ENCODE data around the gene SBF1.
A peak's percentile ranks its signal among the peaks of the same experiment; 100 is the strongest.

SBF1 gene

DNA sequence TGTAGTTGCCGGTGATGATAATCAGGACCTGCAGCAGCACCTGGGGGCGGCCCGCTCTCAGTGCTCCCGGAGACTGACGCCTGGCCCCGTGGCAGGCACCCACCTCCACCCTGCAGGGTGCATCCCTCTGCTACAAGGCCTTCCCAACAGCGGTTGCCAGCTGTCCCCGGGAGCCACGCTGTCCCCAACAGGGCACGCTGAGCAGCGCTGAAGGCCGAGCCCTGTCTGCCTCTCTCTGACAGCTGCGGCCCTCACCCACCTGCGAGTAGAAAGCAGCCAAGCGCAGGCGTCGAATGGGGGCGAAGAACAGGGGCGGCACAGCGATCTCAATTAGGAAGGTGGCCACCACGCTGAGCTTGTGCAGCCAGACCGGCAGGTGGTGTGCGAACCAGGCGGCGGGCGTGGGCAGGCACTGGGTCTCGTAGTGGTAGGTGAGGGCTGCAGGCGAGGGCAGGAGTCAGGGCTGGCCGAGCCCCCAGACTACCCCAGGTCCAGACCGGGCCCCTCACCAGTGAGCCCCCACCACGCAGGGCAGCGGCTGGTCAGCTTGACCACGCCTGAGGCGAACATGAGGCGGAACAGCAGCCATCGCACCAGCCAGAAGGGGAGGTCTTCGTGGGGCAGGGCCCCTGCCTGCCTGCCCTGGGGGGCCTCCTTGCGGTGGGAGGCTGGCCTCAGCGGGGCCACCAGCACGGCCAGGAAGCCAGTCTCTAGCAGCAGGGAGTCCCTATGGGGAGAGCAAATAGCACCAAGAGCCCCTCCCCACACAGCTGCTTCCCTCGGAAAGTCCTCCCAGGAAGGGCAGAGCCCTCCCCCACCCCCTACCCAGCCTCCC lies 31.2 kb upstream of the SBF1 start:
- H3K9ac ChIP-seq (ENCODE audit: low read length), result peak overlapping the region; percentile 97
- DNase-seq, result no peak
- H4K8ac ChIP-seq (ENCODE audit: low read length), result peak overlapping the region; percentile 12
- peaks cover 32 to 45% of the 10 kb centered on the region in 2 experiments for H3K36me3 ChIP-seq (ENCODE audit: control insufficient read depth in 1 of 2, insufficient read depth in 2 of 2, low read depth in 1 of 2, low read length in 2 of 2)
- no peak overlapping the region for H3K23ac ChIP-seq (ENCODE audit: low read length in 2 of 2)
- 92% methylated on average over 41 of the region's 41 CpGs for WGBS
- no peak overlapping the region for H3K27ac ChIP-seq (ENCODE audit: low read length, poor library complexity, severe bottlenecking)
- peaks cover 12% of the 10 kb centered on the region for H3K4me1 ChIP-seq (ENCODE audit: control insufficient read depth, insufficient read depth, low read depth, low read length)
- H2AK5ac ChIP-seq (ENCODE audit: low read length, severe bottlenecking), result no peak overlapping the region
- H4K91ac ChIP-seq (ENCODE audit: low read length), result peak overlapping the region; percentile 70
- H2BK5ac ChIP-seq (ENCODE audit: low read depth, low read length, poor library complexity, severe bottlenecking), result no peak overlapping the region
- peak overlapping the region in 1 of 2 experiments; percentile 46 for H3K4ac ChIP-seq (ENCODE audit: low read depth in 1 of 2, low read length in 2 of 2)
- peak overlapping the region; percentile 82 to 100 for H3K4me3 ChIP-seq (ENCODE audit: insufficient read depth in 1 of 2, low read depth in 1 of 2, low read length in 2 of 2)
- no peak overlapping the region for H2BK120ac ChIP-seq (ENCODE audit: low read depth, low read length)
- no peak overlapping the region for H2BK15ac ChIP-seq (ENCODE audit: low read depth, poor library complexity, severe bottlenecking)
- H2BK12ac ChIP-seq (ENCODE audit: low read length in 2 of 2), result no peak overlapping the region
- peak overlapping the region; percentile 64 for H3K4me2 ChIP-seq (ENCODE audit: low read length, poor library complexity, severe bottlenecking)
- H2AFZ ChIP-seq (ENCODE audit: low read depth, low read length), result no peak overlapping the region
- peaks cover 26% of the 10 kb centered on the region for H3K79me1 ChIP-seq (replicated peaks; ENCODE audit: low read length, poor library complexity, severe bottlenecking)
- H3K18ac ChIP-seq (ENCODE audit: low read depth in 1 of 2, low read length in 2 of 2), result no peak overlapping the region
- no peaks in the 10 kb centered on the region for H3K27me3 ChIP-seq (ENCODE audit: control insufficient read depth in 1 of 2, insufficient read depth in 1 of 2, low read length in 2 of 2)
- H3K9me3 ChIP-seq (ENCODE audit: control insufficient read depth, low read length), result no peaks in the 10 kb centered on the region
- H3K14ac ChIP-seq (ENCODE audit: low read length in 2 of 2), result no peak overlapping the region

DNA sequence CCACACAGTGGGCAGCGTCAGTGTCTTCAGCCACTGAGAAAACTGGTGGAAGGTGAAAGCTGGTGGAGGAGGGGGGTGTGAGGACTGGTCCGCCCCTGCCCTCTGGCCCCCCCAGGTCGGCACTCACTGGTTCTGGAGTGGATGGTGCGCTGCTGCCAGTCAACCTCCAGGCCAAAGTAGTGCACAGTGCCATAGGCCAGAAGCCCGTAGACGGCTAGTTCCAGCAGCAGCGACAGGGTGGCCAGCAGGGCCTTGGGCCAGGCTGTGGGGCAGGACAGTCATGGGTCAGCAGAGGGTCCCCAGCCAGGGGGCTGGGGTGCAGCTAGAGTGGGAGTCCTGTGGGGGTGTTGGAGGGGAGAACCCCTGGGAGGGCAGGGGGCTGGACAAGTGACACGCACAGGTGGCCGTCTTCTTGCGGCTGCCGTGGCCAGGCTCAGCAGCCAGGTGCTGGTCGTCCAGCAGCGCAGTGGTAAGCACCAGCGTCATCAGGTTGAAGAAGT lies 30.5 kb upstream of the SBF1 start:
- DNase-seq, result no peak
- Histone ChIP-seq H3K9me3 (ENCODE audit: control insufficient read depth, low read length) (no peaks in the 10 kb centered on the region), H3K23ac (ENCODE audit: low read length in 2 of 2) (no peak overlapping the region), H4K91ac (ENCODE audit: low read length) (no peak overlapping the region), H3K14ac (ENCODE audit: low read length in 2 of 2) (no peak overlapping the region), H2AFZ (ENCODE audit: low read depth, low read length) (no peak overlapping the region), H4K8ac (ENCODE audit: low read length) (no peak overlapping the region), H2BK5ac (ENCODE audit: low read depth, low read length, poor library complexity, severe bottlenecking) (no peak overlapping the region), H2BK120ac (ENCODE audit: low read depth, low read length) (no peak overlapping the region), H2BK12ac (ENCODE audit: low read length in 2 of 2) (no peak overlapping the region), H3K9ac (ENCODE audit: low read length) (no peak overlapping the region), H3K18ac (ENCODE audit: low read depth in 1 of 2, low read length in 2 of 2) (no peak overlapping the region), H3K27ac (ENCODE audit: low read length, poor library complexity, severe bottlenecking) (no peak overlapping the region), H2AK5ac (ENCODE audit: low read length, severe bottlenecking) (no peak overlapping the region), H3K36me3 (ENCODE audit: control insufficient read depth in 1 of 2, insufficient read depth in 2 of 2, low read depth in 1 of 2, low read length in 2 of 2) (peaks cover 29 to 50% of the 10 kb centered on the region in 2 experiments), H3K79me1 (replicated peaks; ENCODE audit: low read length, poor library complexity, severe bottlenecking) (peaks cover 26% of the 10 kb centered on the region), H3K4me3 (ENCODE audit: insufficient read depth in 1 of 2, low read depth in 1 of 2, low read length in 2 of 2) (no peak overlapping the region), H2BK15ac (ENCODE audit: low read depth, poor library complexity, severe bottlenecking) (no peak overlapping the region), H3K27me3 (ENCODE audit: control insufficient read depth in 1 of 2, insufficient read depth in 1 of 2, low read length in 2 of 2) (no peaks in the 10 kb centered on the region), H3K4ac (ENCODE audit: low read depth in 1 of 2, low read length in 2 of 2) (no peak overlapping the region), H3K4me1 (ENCODE audit: control insufficient read depth, insufficient read depth, low read depth, low read length) (peaks cover 14% of the 10 kb centered on the region), H3K4me2 (ENCODE audit: low read length, poor library complexity, severe bottlenecking) (no peak overlapping the region)
- WGBS, result 98% methylated on average over 14 of the region's 14 CpGs

DNA sequence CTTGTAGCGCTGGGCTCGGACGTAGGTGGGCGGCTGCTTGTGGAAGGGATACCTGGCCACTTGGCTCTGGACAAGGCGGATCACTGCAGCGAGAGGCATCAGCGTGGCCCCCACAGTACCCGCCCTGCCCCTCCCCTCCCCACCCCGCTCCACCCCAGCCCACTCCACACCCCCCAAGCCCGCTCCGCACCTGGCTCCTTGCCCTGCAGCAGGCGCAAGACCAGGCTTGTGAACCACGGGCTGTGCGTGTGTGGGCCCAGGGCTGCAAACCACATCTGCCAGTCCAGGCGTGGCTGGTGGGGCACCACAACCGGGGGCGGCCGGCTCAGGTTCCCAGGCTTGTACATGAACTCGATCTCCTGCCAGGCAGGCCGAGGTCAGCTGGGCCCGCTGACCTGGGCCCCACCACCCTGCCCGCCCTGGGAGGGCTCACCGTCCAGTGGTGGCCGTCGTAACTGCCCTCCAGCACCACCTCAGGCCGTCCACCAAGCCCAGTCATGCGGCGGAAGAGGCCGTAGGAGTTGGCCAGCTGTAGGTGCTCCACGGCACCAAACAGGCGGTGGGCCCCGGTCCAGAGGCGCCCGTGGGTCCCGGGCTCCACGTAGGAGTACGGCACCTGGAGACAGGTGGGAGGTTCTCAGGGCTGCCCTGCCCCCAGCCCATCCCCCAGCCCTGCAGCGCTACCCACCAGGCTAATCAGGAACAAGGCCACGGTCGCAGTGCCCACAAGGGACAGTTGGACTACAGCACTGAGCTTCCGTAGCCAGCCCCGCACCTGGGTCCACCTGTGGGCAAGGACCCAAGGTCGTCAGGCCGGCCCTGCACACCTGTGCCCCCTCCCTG lies 29.8 kb upstream of the SBF1 start:
- Histone ChIP-seq H3K4me3 (ENCODE audit: insufficient read depth in 1 of 2, low read depth in 1 of 2, low read length in 2 of 2) (no peak overlapping the region), H3K27ac (ENCODE audit: low read length, poor library complexity, severe bottlenecking) (no peak overlapping the region), H3K9ac (ENCODE audit: low read length) (no peak overlapping the region), H3K9me3 (ENCODE audit: control insufficient read depth, low read length) (no peaks in the 10 kb centered on the region), H4K8ac (ENCODE audit: low read length) (no peak overlapping the region), H2BK15ac (ENCODE audit: low read depth, poor library complexity, severe bottlenecking) (no peak overlapping the region), H2BK120ac (ENCODE audit: low read depth, low read length) (no peak overlapping the region), H3K4me1 (ENCODE audit: control insufficient read depth, insufficient read depth, low read depth, low read length) (peaks cover 14% of the 10 kb centered on the region), H3K23ac (ENCODE audit: low read length in 2 of 2) (no peak overlapping the region), H3K14ac (ENCODE audit: low read length in 2 of 2) (no peak overlapping the region), H3K27me3 (ENCODE audit: control insufficient read depth in 1 of 2, insufficient read depth in 1 of 2, low read length in 2 of 2) (no peaks in the 10 kb centered on the region), H2BK12ac (ENCODE audit: low read length in 2 of 2) (no peak overlapping the region), H3K36me3 (ENCODE audit: control insufficient read depth in 1 of 2, insufficient read depth in 2 of 2, low read depth in 1 of 2, low read length in 2 of 2) (peaks cover 29 to 51% of the 10 kb centered on the region in 2 experiments), H3K18ac (ENCODE audit: low read depth in 1 of 2, low read length in 2 of 2) (no peak overlapping the region), H2BK5ac (ENCODE audit: low read depth, low read length, poor library complexity, severe bottlenecking) (no peak overlapping the region), H2AK5ac (ENCODE audit: low read length, severe bottlenecking) (no peak overlapping the region), H2AFZ (ENCODE audit: low read depth, low read length) (no peak overlapping the region), H3K4me2 (ENCODE audit: low read length, poor library complexity, severe bottlenecking) (no peak overlapping the region), H3K79me1 (replicated peaks; ENCODE audit: low read length, poor library complexity, severe bottlenecking) (peaks cover 26% of the 10 kb centered on the region), H3K4ac (ENCODE audit: low read depth in 1 of 2, low read length in 2 of 2) (no peak overlapping the region), H4K91ac (ENCODE audit: low read length) (no peak overlapping the region)
- DNase-seq, result no peak
- WGBS, result 95% methylated on average over 38 of the region's 44 CpGs
